GM12878 (cell line): ENCODE measurements around the gene CCDC12. TPM values are rescaled to one million over a fixed set of nuclear protein-coding genes. Genes with fewer than 3 reads are reported as not detected.
A peak's percentile ranks its signal among the peaks of the same experiment; 100 is the strongest.

Experiments
- ATAC-seq: fragments of 200-7000 bp; cut with Tn5 transposase; 3 replicates; pipeline ENCODE4 v1.9.1; 2020; ENCODE audit warnings: mild to moderate bottlenecking, moderate library complexity
- BruUV-seq: library from RNA; stranded (reverse); fragments of 400-500 nt; replicated peaks from 2 replicates; lab custom pipeline; 2021; lab: Mats Ljungman, UMichigan
- CTCF ChIA-PET: fragments of 300-600 bp; sonication (Branson Sonifier 250); formaldehyde crosslinking; extraction: SDS; loops from one replicate; lab custom pipeline; 2021; ENCODE audit warnings: inconsistent platforms; lab: Yijun Ruan, JAX
- POLR2A ChIA-PET: fragments of 350-600 bp; formaldehyde crosslinking; extraction: SDS; loops from one replicate; lab custom pipeline; 2021; ENCODE audit warnings: inconsistent platforms; lab: Charles Lee
- RAD21 ChIA-PET: fragments of 300-600 bp; sonication (Branson Sonifier 250); formaldehyde crosslinking; loops from one replicate; lab custom pipeline; 2023; ENCODE audit warnings: antibody characterized with exemption; ENCODE audit not compliant: unreplicated experiment; lab: Charles Lee
- SMC1A ChIA-PET: fragments of 300-600 bp; sonication (Branson Sonifier 250); formaldehyde crosslinking; loops from one replicate; lab custom pipeline; 2023; ENCODE audit not compliant: unreplicated experiment, uncharacterized antibody; lab: Charles Lee
- DNase-seq: peaks from one replicate; pipeline ENCODE4 v3.0.0-alpha.2; 2011; ENCODE audit warnings: low read depth, low spot score
- FAIRE-seq: peaks from 3 replicates; lab custom pipeline; 2011; peaks lifted over from hg19 to GRCh38; lab: Jason Lieb, UNC
- H2AFZ ChIP-seq: 2 replicates; pipeline ENCODE4 v1.6.0; 2011; ENCODE audit warnings: low read depth, low read length, control low read depth; ENCODE audit not compliant: control insufficient read depth
- H3K27ac ChIP-seq: 2 replicates; pipeline ENCODE4 v1.5.1; 2011; ENCODE audit warnings: control low read depth; ENCODE audit not compliant: control insufficient read depth, insufficient read depth
- H3K27me3 ChIP-seq, 2 experiments: replicated peaks in 1 of 2; 2 replicates each; pipeline versions ENCODE4 v1.6.0 to v1.6.1; 2011; ENCODE audit warnings: low read length in 1 of 2; ENCODE audit not compliant: control insufficient read depth in 2 of 2, insufficient read depth in 2 of 2
- H3K36me3 ChIP-seq, 2 experiments: 2 replicates each; pipeline ENCODE4 v1.5.1; 2011; ENCODE audit warnings: low read length in 1 of 2; ENCODE audit not compliant: control insufficient read depth in 2 of 2, insufficient read depth in 2 of 2
- H3K4me1 ChIP-seq: 2 replicates; pipeline ENCODE4 v1.6.1; 2011; ENCODE audit warnings: mild to moderate bottlenecking, low read length, moderate library complexity, mixed read lengths; ENCODE audit not compliant: control insufficient read depth, insufficient read depth
- H3K4me2 ChIP-seq: 2 replicates; pipeline ENCODE4 v1.6.0; 2011; ENCODE audit warnings: control low read depth; ENCODE audit not compliant: control insufficient read depth, insufficient read depth
- H3K4me3 ChIP-seq: fragments of 200-600 bp; sonication (generic); 2 replicates; pipeline ENCODE4 v1.5.1; 2016
- H3K79me2 ChIP-seq: 2 replicates; pipeline ENCODE4 v1.6.0; 2011; ENCODE audit warnings: low read length; ENCODE audit not compliant: control insufficient read depth, insufficient read depth
- H3K9ac ChIP-seq: 2 replicates; pipeline ENCODE4 v1.8.0; 2011; ENCODE audit warnings: low read length, control low read depth, mixed read lengths; ENCODE audit not compliant: control insufficient read depth, insufficient read depth
- H3K9me3 ChIP-seq: replicated peaks from 3 replicates; pipeline ENCODE4 v1.5.1; 2011; ENCODE audit warnings: mild to moderate bottlenecking, low read length; ENCODE audit not compliant: control insufficient read depth, insufficient read depth
- H4K20me1 ChIP-seq: 2 replicates; pipeline ENCODE4 v1.6.0; 2011; ENCODE audit not compliant: control insufficient read depth, insufficient read depth
- ATF7 ChIP-seq: fragments of 450-650 bp; IDR thresholded peaks from 2 replicates; pipeline ENCODE4 v1.6.1; 2016; ENCODE audit warnings: low read depth, mild to moderate bottlenecking
- CHD4 ChIP-seq: fragments of 200-600 bp; sonication (generic); IDR thresholded peaks from 2 replicates; pipeline ENCODE4 v1.6.1; 2016; ENCODE audit warnings: mild to moderate bottlenecking
- DPF2 ChIP-seq: fragments of 450-650 bp; IDR thresholded peaks from 2 replicates; pipeline ENCODE4 v1.6.1; 2017; ENCODE audit warnings: mild to moderate bottlenecking
- ESRRA ChIP-seq: IDR thresholded peaks from 2 replicates; pipeline ENCODE4 v1.6.1; 2012; ENCODE audit warnings: mild to moderate bottlenecking, low read length, improper control_type of control experiment
- HDAC6 ChIP-seq: fragments of 200-600 bp; sonication (generic); IDR thresholded peaks from one replicate; pipeline ENCODE4 v1.8.0; 2017; ENCODE audit warnings: antibody characterized with exemption; ENCODE audit not compliant: unreplicated experiment
- MEF2A ChIP-seq: IDR thresholded peaks from 2 replicates; pipeline ENCODE4 v1.6.1; 2011; ENCODE audit warnings: low read depth, mild to moderate bottlenecking, low read length, moderate library complexity; ENCODE audit not compliant: insufficient read depth
- MTA3 ChIP-seq: IDR thresholded peaks from 2 replicates; pipeline ENCODE4 v1.6.1; 2012; ENCODE audit warnings: low read length, inconsistent platforms, borderline replicate concordance
- NKRF ChIP-seq: fragments of 450-650 bp; conservative IDR thresholded peaks from 2 replicates; pipeline ENCODE4 v1.6.1; 2017; ENCODE audit warnings: mild to moderate bottlenecking, moderate library complexity
- NR2F1 ChIP-seq: fragments of 450-650 bp; conservative IDR thresholded peaks from 2 replicates; pipeline ENCODE4 v1.6.1; 2017; ENCODE audit warnings: mild to moderate bottlenecking
- PAX8 ChIP-seq: fragments of 450-650 bp; IDR thresholded peaks from 2 replicates; pipeline ENCODE4 v1.6.1; 2017; ENCODE audit warnings: mild to moderate bottlenecking, moderate library complexity
- RBBP5 ChIP-seq: fragments of 200-600 bp; sonication (generic); conservative IDR thresholded peaks from 2 replicates; pipeline ENCODE4 v1.6.1; 2016
- SMAD5 ChIP-seq: IDR thresholded peaks from 2 replicates; pipeline ENCODE4 v1.6.1; 2016; ENCODE audit warnings: antibody characterized with exemption, low read depth
- SREBF2 ChIP-seq: IDR thresholded peaks from 2 replicates; pipeline ENCODE4 v1.6.1; 2012; ENCODE audit warnings: mild to moderate bottlenecking, low read length
- SRF ChIP-seq, 2 experiments: IDR thresholded peaks; 2 replicates each; pipeline ENCODE4 v1.6.1; 2011; ENCODE audit warnings: low read depth in 2 of 2, low read length in 2 of 2, mild to moderate bottlenecking in 1 of 2, moderate library complexity in 1 of 2
- SUZ12 ChIP-seq: fragments of 200-600 bp; sonication (generic); IDR thresholded peaks from one replicate; pipeline ENCODE4 v1.6.1; 2018; ENCODE audit warnings: antibody characterized with exemption, mild to moderate bottlenecking; ENCODE audit not compliant: unreplicated experiment
- TAF1 ChIP-seq: IDR thresholded peaks from 2 replicates; pipeline ENCODE4 v1.6.1; 2011; ENCODE audit warnings: mild to moderate bottlenecking, low read depth, low read length, borderline replicate concordance
- WRNIP1 ChIP-seq: IDR thresholded peaks from 2 replicates; pipeline ENCODE4 v1.6.1; 2011; ENCODE audit warnings: low read depth, low read length, improper control_type of control experiment, borderline replicate concordance
- YBX1 ChIP-seq: fragments of 450-650 bp; IDR thresholded peaks from 2 replicates; pipeline ENCODE4 v1.6.1; 2016; ENCODE audit warnings: antibody characterized with exemption
- WGBS: methylation state at CpG from one replicate; pipeline ENCODE4 v1.1.6; 2016; ENCODE audit warnings: low lambda C conversion rate; ENCODE audit not compliant: insufficient replicate concordance, insufficient coverage; ENCODE audit errors: missing lambda C conversion rate; 5-methylcytosine and 5-hydroxymethylcytosine counted together
- in situ Hi-C: fragments of 300-500 bp; cut with MboI; formaldehyde crosslinking; loops from 9 replicates; pipeline ENCODE4 v1.14.3; 2018; ENCODE audit warnings: mixed read lengths
- intact Hi-C: fragments of 100-400 bp; cut with micrococcal nuclease; formaldehyde crosslinking; loops from one replicate; pipeline ENCODE4 v1.14.2; 2022; ENCODE audit not compliant: unreplicated experiment
- polyA plus RNA-seq, 11 experiments: library from polyadenylated mRNA; depleted of rRNA in 4 of 11; unstranded in 6 of 11; stranded (reverse) in 5 of 11; fragments of >200 nt; fragmentation: Nextera tagmentation in 4 of 11; fragmentation: Illumina TruSeq in 1 of 11; extraction: Ambion mirVana in 4 of 11; extraction: Trizol in 1 of 11; gene quantifications; 1 replicate in 1 of 11; 2 replicates in 10 of 11; pipeline versions ENCODE4 v1.2.1 to v1.2.3, GENCODE V29; 2011 to 2016; ENCODE audit warnings: inconsistent platforms in 2 of 11, missing spikeins in 2 of 11, low read depth in 1 of 11
- total RNA-seq, 4 experiments: library from RNA; depleted of rRNA in 3 of 4; stranded (reverse); fragments of >200 nt in 3 of 4; fragmentation: Illumina TruSeq in 1 of 4; extraction: Trizol in 1 of 4; gene quantifications; 2 replicates each; pipeline versions ENCODE4 v1.2.1 to v1.2.3, GENCODE V29; 2013 to 2021
- TF ChIP-seq, protein P1 (sequence below): fragments of 450-650 bp; IDR thresholded peaks from 2 replicates; pipeline ENCODE4 v1.6.1; 2017; ENCODE audit warnings: mild to moderate bottlenecking
- TF ChIP-seq, protein P2 (sequence below): IDR thresholded peaks from 2 replicates; pipeline ENCODE4 v1.6.1; 2012; ENCODE audit warnings: low read depth, low read length, improper control_type of control experiment

CCDC12 gene
- total and polyA plus RNA-seq, 10 of the 15 experiments (the other 5 are each of a cell fraction or from before 2014, with no cell fraction given): 9.2 to 91.4 (median 61.3) TPM

DNA sequence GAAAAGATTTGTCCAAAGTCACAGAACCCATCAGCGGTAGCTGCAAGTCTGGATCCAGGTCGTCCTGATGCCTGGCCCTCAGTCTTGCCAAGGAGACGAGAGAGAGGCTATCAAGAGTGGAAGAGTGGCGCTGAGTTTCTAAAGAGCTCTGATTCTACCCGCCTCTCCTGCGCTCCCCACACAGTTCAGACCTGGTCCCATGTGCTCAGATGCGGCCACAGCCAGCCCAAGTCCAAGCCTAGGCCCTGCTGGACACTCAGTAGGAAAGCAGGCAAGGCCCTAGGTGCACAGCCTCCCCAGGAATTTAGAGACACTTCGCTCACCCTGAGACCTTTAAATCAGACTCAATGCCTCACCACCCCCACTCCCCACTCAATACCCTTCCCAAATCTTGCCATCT, 32.4 kb downstream of the CCDC12 start:
- intact Hi-C loops: no loop called here
- ATAC-seq (no peak; the same call in 2 of the 3 replicates), DNase-seq (no peak), FAIRE-seq (no peak)
- TF ChIP-seq HDAC6 (no peak), RBBP5 (no peak), MEF2A (no peak), SMAD5 (no peak), PAX8 (no peak), MTA3 (no peak), SRF (IDR thresholded peaks at IDR 0.05; ENCODE audit: low read depth in 2 of 2, low read length in 2 of 2) (no peak), TAF1 (no peak), NKRF (no peak), ESRRA (no peak), ATF7 (no peak), SUZ12 (no peak), SREBF2 (no peak), WRNIP1 (no peak), DPF2 (no peak), YBX1 (no peak), CHD4 (no peak), NR2F1 (no peak)
- TF ChIP-seq, protein P1, sequence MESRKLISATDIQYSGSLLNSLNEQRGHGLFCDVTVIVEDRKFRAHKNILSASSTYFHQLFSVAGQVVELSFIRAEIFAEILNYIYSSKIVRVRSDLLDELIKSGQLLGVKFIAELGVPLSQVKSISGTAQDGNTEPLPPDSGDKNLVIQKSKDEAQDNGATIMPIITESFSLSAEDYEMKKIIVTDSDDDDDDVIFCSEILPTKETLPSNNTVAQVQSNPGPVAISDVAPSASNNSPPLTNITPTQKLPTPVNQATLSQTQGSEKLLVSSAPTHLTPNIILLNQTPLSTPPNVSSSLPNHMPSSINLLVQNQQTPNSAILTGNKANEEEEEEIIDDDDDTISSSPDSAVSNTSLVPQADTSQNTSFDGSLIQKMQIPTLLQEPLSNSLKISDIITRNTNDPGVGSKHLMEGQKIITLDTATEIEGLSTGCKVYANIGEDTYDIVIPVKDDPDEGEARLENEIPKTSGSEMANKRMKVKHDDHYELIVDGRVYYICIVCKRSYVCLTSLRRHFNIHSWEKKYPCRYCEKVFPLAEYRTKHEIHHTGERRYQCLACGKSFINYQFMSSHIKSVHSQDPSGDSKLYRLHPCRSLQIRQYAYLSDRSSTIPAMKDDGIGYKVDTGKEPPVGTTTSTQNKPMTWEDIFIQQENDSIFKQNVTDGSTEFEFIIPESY: no peak
- TF ChIP-seq, protein P2, sequence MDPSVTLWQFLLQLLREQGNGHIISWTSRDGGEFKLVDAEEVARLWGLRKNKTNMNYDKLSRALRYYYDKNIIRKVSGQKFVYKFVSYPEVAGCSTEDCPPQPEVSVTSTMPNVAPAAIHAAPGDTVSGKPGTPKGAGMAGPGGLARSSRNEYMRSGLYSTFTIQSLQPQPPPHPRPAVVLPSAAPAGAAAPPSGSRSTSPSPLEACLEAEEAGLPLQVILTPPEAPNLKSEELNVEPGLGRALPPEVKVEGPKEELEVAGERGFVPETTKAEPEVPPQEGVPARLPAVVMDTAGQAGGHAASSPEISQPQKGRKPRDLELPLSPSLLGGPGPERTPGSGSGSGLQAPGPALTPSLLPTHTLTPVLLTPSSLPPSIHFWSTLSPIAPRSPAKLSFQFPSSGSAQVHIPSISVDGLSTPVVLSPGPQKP: no peak
- Histone ChIP-seq H3K79me2 (peaks cover 89% of the 10 kb centered on the region), H3K36me3 (peaks cover 30 to 51% of the 10 kb centered on the region in 2 experiments), H4K20me1 (peaks cover 6% of the 10 kb centered on the region; the same call in 1 of the 2 replicates), H3K4me3 (no peak overlapping the region), H3K4me1 (peaks cover 31% of the 10 kb centered on the region), H2AFZ (no peak overlapping the region), H3K27me3 (no peaks in the 10 kb centered on the region), H3K4me2 (no peak overlapping the region), H3K9me3 (no peaks in the 10 kb centered on the region; the same call in 2 of the 3 replicates), H3K27ac (no peak overlapping the region; the same call in 1 of the 2 replicates), H3K9ac (no peak overlapping the region)
- in situ Hi-C loops: no loop called here
- TSS peak; percentile 6 for BruUV-seq
- WGBS: 90% methylated on average over 8 of the region's 8 CpGs
- POLR2A ChIA-PET: interaction anchor here (0.6 to 5.2 kb wide), 5 partner anchors 12 to 438 kb away, joined by 3 to 44 read pairs (median 6); partner anchors contain the start of gene NBEAL2
- RAD21 ChIA-PET: interaction anchor here (0.9 to 1.8 kb wide), 3 partner anchors 12 to 17 kb away, joined by 5 to 9 read pairs (median 6); no protein-coding TSS in a partner anchor
- SMC1A ChIA-PET: interaction anchor here (0.6 to 6.8 kb wide), 7 partner anchors 9 to 46 kb away, joined by 3 to 53 read pairs (median 3); partner anchors contain the start of gene CCDC12
- CTCF ChIA-PET: interaction anchor here (1.2 to 1.6 kb wide), 3 partner anchors 11 to 35 kb away, joined by 3 to 16 read pairs (median 4); no protein-coding TSS in a partner anchor
